ENCODE results near the gene SYT12.

GRCh38 chr11:67052891-67053290, 30.0 kb downstream of the SYT12 start:
- TF ChIP-seq CTCF (IDR thresholded peaks at IDR 0.05) (no peak), ZFX (IDR thresholded peaks at IDR 0.05; ENCODE audit: borderline replicate concordance) (no peak)

Data from 22Rv1 (cell line).